Measurements from ENCODE around the gene SH2D1A.
A peak's percentile ranks its signal among the peaks of the same experiment; 100 is the strongest.

The SH2D1A gene

GRCh38 chrX:124421898-124422655, 75.7 kb downstream of the SH2D1A start:
- no peak overlapping the region; the same call in 1 of the 2 replicates for H3K9ac ChIP-seq (ENCODE audit: low read depth, low read length)
- H3K4me1 ChIP-seq (ENCODE audit: control insufficient read depth, insufficient read depth, low read length): peaks cover 33% of the 10 kb centered on the region
- no peaks in the 10 kb centered on the region for H3K36me3 ChIP-seq (ENCODE audit: control insufficient read depth, insufficient read depth, low read length)
- no peak overlapping the region for H3K4me3 ChIP-seq (ENCODE audit: low read depth, low read length)
- H3K9me3 ChIP-seq (ENCODE audit: control insufficient read depth, insufficient read depth, low read length): no peaks in the 10 kb centered on the region
- peak overlapping the region; percentile 87 for H3K27ac ChIP-seq (ENCODE audit: low read depth, low read length)
- H3K27me3 ChIP-seq (ENCODE audit: control insufficient read depth, insufficient read depth, low read length): peaks cover 4% of the 10 kb centered on the region; the same call in 1 of the 2 replicates
